Heart right ventricle (tissue), 16 donors: ENCODE results near the gene LSM7. TPM values are rescaled to one million over a fixed set of nuclear protein-coding genes. Genes with fewer than 3 reads are reported as not detected.

ENCODE experiments used
- ATAC-seq, 8 donors: fragments of 200-7000 bp; cut with Tn5 transposase; one replicate each; pipeline ENCODE4 v1.9.1; 2020; ENCODE audit warnings: mild to moderate bottlenecking in 8 of 8, moderate library complexity in 8 of 8, moderate number of reproducible peaks in 1 of 8
- DNase-seq, 2 donors: peaks; one replicate each; pipeline ENCODE4 v3.0.0-alpha.2; 2020
- H3K27ac ChIP-seq, 10 donors: fragments of 200-600 bp; sonication (generic) in 2 of 10; one replicate each; pipeline versions ENCODE4 v1.5.0 to v1.8.0; 2020 to 2022; ENCODE audit warnings: mild to moderate bottlenecking in 3 of 10
- H3K27me3 ChIP-seq, 7 donors: fragments of 200-600 bp; one replicate each; pipeline ENCODE4 v1.8.0; 2021 to 2022; ENCODE audit warnings: mild to moderate bottlenecking in 2 of 7
- H3K36me3 ChIP-seq, 9 donors: fragments of 200-600 bp; sonication (generic) in 1 of 9; one replicate each; pipeline versions ENCODE4 v1.5.0 to v1.8.0; 2020 to 2022; ENCODE audit warnings: mild to moderate bottlenecking in 2 of 9
- H3K4me1 ChIP-seq, 9 donors: fragments of 200-600 bp; sonication (generic) in 1 of 9; one replicate each; pipeline versions ENCODE4 v1.5.0 to v1.8.0; 2020 to 2022; ENCODE audit warnings: mild to moderate bottlenecking in 4 of 9
- H3K4me3 ChIP-seq, 10 donors: fragments of 200-600 bp; sonication (generic) in 2 of 10; one replicate each; pipeline versions ENCODE4 v1.5.0 to v1.8.0; 2020 to 2022; ENCODE audit warnings: mild to moderate bottlenecking in 7 of 10, moderate library complexity in 2 of 10
- H3K9me3 ChIP-seq, 11 donors: fragments of 200-600 bp in 10 of 11; sonication (generic) in 2 of 11; one replicate each; pipeline versions ENCODE4 v1.5.0 to v1.8.0; 2013 to 2022; ENCODE audit warnings: mild to moderate bottlenecking in 2 of 11, control low read depth in 1 of 11, moderate library complexity in 1 of 11
- WGBS, 2 donors: extraction: QIAGEN DNeasy Blood & Tissue Kit; methylation state at CpG; one replicate each; pipeline ENCODE4 v1.1.7; 2013; ENCODE audit warnings: inconsistent platforms in 1 of 2; 5-methylcytosine and 5-hydroxymethylcytosine counted together
- intact Hi-C, 10 donors: fragments of 100-400 bp; cut with DNase I; formaldehyde crosslinking; loops; one replicate each; pipeline versions ENCODE4 v1.11.1 to v1.14.2; 2022
- polyA plus RNA-seq, 2 donors: library from polyadenylated mRNA; stranded (reverse); fragments of 200-250 nt; gene quantifications; one replicate each; pipeline ENCODE4 v1.2.3, GENCODE V29; 2013
- total RNA-seq, 10 donors: library from RNA; stranded (reverse); fragmentation: NEBNext Ultra II Directional in 3 of 10; extraction: Animal tissue kit (Norgen Biotek cat#: 25700) in 3 of 10; gene quantifications; one replicate each; pipeline versions ENCODE4 v1.2.1 to v1.2.4, GENCODE V29; 2021 to 2023
- TF ChIP-seq, protein P1 (sequence below), 9 donors: fragments of 200-600 bp; sonication (generic) in 2 of 9; IDR thresholded peaks; one replicate each; pipeline versions ENCODE4 v1.5.0 to v1.8.0; 2021 to 2022; ENCODE audit warnings: antibody characterized with exemption in 9 of 9, mild to moderate bottlenecking in 5 of 9, moderate library complexity in 1 of 9
- donor health status: Arrhythmogenic right ventricular cardiomyopathy.
- donor health status: ischemic (EF 13 %, LVEDD 7.1; RV severe dilation, severe dysfunction).
- donor health status: healthy with polysubstance abuse.
- donor health status: DM: no; HTN: yes; CAD: no.
- donor health status: DM: no; HTN: no; CAD: no.
- donor health status: ischemic (EF 25% LVEDD 6.9; RV normal size, moderate dysfunction).
- donor health status: ischemic (EF 25% LVEDD 5.7; RV mildly dilated, moderate dysfunction).
- donor health status: healthy.
- donor health status: DM: yes; HTN: yes; CAD: no.
- donor health status: Ischemic cardiomyopathy.
- donor health status: ischemic (EF 35%, LVEDD 5.7; RV mildly dilated, moderate dysfunction).
- donor health status: nonischemic (EF 11% LVEDD 7.7; RV severe dilation, severe dysfunction).
- donor health status: DM: yes; HTN: yes; CAD: no.
- donor health status: PGD.
- donor health status: ischemic (EF 29% LVEDD 5.4; RV normal size, mild dysfunction).
- donor health status: nonischemic (EF 23%, LVEDD 6.1; RV moderate dilation, normal function).

LSM7 gene
- total and polyA plus RNA-seq, 12 donors = 29.0 to 277 (median 38.7) TPM

DNA sequence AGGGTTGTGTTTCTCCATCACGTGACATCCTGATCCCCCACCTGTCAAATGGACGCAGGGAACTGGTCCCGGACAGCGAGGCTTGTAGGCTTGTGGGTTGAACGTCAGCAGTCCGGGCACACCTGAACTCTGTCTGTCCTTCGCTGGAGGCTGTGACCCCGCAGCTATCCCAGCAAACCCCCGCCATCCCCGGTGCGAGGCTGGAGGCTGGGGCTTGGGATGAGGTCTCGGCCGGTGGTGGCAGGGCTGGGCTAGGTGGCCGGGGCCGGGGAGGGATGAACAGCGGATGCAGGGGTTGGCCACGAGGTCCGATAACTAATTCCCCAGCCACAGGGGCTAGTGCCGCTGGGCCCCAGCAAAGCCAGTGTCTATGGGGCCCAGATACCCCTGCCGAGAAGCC lies 8.8 kb downstream of the LSM7 start:
- Histone ChIP-seq H3K27me3 (no peaks in the 10 kb centered on the region), H3K27ac (no peak overlapping the region), H3K36me3 (peaks cover 0 to 35% (median 0%) of the 10 kb centered on the region in 9 donors), H3K9me3 (peaks cover 0 to 13% (median 6%) of the 10 kb centered on the region in 11 donors), H3K4me3 (no peak overlapping the region), H3K4me1 (peaks cover 0 to 22% (median 6%) of the 10 kb centered on the region in 9 donors)
- TF ChIP-seq, protein P1, sequence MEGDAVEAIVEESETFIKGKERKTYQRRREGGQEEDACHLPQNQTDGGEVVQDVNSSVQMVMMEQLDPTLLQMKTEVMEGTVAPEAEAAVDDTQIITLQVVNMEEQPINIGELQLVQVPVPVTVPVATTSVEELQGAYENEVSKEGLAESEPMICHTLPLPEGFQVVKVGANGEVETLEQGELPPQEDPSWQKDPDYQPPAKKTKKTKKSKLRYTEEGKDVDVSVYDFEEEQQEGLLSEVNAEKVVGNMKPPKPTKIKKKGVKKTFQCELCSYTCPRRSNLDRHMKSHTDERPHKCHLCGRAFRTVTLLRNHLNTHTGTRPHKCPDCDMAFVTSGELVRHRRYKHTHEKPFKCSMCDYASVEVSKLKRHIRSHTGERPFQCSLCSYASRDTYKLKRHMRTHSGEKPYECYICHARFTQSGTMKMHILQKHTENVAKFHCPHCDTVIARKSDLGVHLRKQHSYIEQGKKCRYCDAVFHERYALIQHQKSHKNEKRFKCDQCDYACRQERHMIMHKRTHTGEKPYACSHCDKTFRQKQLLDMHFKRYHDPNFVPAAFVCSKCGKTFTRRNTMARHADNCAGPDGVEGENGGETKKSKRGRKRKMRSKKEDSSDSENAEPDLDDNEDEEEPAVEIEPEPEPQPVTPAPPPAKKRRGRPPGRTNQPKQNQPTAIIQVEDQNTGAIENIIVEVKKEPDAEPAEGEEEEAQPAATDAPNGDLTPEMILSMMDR (IDR thresholded peaks at IDR 0.05) = no peak
- WGBS, 2 donors = 90 to 92% methylated on average over 20 of the region's 20 CpGs
- intact Hi-C loops = loop anchor here in 8 of 10 donors (5.0 to 10.0 kb wide), 5 partner anchors 42 to 167 kb away; partner anchors contain the start of genes PLEKHJ1 (in 5 of the 8), SF3A2 (in 5 of the 8) and AP3D1 (in 1 of the 8)
- no peak for ATAC-seq
- DNase-seq = no peak

DNA sequence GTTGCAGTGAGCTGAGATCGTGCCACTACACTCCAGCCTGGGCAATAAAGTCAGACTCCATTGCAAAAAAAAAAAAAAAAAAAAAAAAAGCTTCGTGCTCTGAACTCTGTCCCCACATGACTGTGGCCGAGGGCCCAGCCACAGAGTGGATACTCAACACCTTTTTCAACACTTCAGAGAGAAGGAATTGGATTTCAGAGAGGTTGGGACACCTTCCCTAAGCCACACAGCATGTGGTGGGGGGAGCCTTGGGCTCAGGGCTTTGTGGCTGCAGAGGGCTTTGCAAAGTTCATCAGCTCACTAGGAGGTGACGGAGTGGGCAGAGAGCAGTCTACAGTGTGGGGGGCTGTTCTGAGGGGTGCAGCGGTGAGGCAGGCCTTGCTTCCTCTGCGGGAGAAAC lies 9.5 kb downstream of the LSM7 start:
- peaks cover 0 to 14% (median 6%) of the 10 kb centered on the region in 11 donors for H3K9me3 ChIP-seq
- H3K4me3 ChIP-seq = no peak overlapping the region
- H3K36me3 ChIP-seq = peaks cover 0 to 29% (median 0%) of the 10 kb centered on the region in 9 donors
- H3K4me1 ChIP-seq = peaks cover 0 to 22% (median 6%) of the 10 kb centered on the region in 9 donors
- ATAC-seq = no peak
- TF ChIP-seq, protein P1 (IDR thresholded peaks at IDR 0.05) = no peak
- no peak for DNase-seq
- WGBS, 2 donors = 65 to 73% methylated on average over 6 of the region's 6 CpGs
- intact Hi-C loops = loop anchor here in 8 of 10 donors (5.0 to 10.0 kb wide), 5 partner anchors 42 to 167 kb away; partner anchors contain the start of genes PLEKHJ1 (in 5 of the 8), SF3A2 (in 5 of the 8) and AP3D1 (in 1 of the 8)
- no peak overlapping the region for H3K27ac ChIP-seq
- H3K27me3 ChIP-seq = no peaks in the 10 kb centered on the region

DNA sequence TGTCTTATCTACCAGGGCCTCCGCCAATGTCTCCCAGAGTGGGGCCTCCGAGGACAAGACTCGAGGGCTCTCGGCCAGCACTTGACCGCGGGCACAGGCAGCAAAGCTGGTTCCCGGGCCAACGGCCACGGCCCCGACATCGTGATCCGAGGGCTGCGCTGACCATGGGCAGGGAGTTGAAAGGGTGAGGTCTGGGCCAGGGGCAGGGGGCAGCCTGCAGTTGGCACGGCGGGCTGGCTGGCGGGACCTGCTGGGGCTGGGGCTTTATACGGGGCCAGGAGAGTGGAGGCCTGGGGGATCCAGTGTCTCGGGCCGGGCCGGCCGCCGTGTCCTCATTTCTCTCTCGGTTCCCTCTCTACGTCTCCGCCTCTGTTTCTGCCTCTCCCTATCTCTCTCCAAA lies 10.6 kb downstream of the LSM7 start:
- TF ChIP-seq, protein P1 (IDR thresholded peaks at IDR 0.05) = no peak
- H3K36me3 ChIP-seq = peaks cover 0 to 17% (median 0%) of the 10 kb centered on the region in 9 donors
- intact Hi-C loops = loop anchor here in 9 of 10 donors (2.0 to 10.0 kb wide), 7 partner anchors 40 to 165 kb away; partner anchors contain the start of genes PLEKHJ1 (in 5 of the 9), SF3A2 (in 5 of the 9) and AP3D1 (in 1 of the 9)
- ATAC-seq (no peak), DNase-seq (no peak)
- H3K9me3 ChIP-seq = peaks cover 0 to 14% (median 6%) of the 10 kb centered on the region in 11 donors
- peaks cover 0 to 22% (median 6%) of the 10 kb centered on the region in 9 donors for H3K4me1 ChIP-seq
- no peak overlapping the region for H3K27ac ChIP-seq
- H3K27me3 ChIP-seq = peaks cover 0 to 9% (median 8%) of the 10 kb centered on the region in 7 donors
- no peak overlapping the region for H3K4me3 ChIP-seq
- WGBS, 2 donors = 86 to 87% methylated on average over 25 of the region's 25 CpGs

DNA sequence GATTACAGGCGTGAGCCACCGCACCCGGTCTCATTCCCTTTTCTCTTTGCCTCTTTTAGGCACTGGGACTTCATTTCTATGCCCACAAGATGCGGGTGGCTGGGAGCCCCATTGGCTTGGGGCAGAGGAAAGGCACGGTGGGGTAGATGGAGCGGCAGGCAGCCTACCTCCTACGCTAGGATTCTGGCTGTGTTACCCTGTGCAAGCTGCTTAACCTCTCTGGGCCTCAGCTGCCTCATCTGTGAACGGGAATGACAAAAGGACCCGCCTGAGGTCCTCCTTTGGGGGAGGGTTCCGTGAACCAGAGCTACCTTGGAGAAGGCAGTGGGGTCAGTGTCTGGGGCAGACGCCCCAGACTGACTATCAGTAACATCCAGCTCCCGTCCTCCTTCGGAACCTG lies 11.1 kb downstream of the LSM7 start:
- intact Hi-C loops = loop anchor here in 9 of 10 donors (2.0 to 10.0 kb wide), 7 partner anchors 40 to 165 kb away; partner anchors contain the start of genes PLEKHJ1 (in 5 of the 9), SF3A2 (in 5 of the 9) and AP3D1 (in 1 of the 9)
- ATAC-seq = no peak
- Histone ChIP-seq H3K4me3 (no peak overlapping the region), H3K27ac (no peak overlapping the region), H3K27me3 (peaks cover 0 to 14% (median 12%) of the 10 kb centered on the region in 7 donors), H3K9me3 (peaks cover 0 to 14% (median 6%) of the 10 kb centered on the region in 11 donors), H3K4me1 (peaks cover 0 to 22% (median 6%) of the 10 kb centered on the region in 9 donors), H3K36me3 (peaks cover 0 to 13% (median 0%) of the 10 kb centered on the region in 9 donors)
- TF ChIP-seq, protein P1 (IDR thresholded peaks at IDR 0.05) = no peak
- WGBS, 2 donors = 94 to 96% methylated on average over 13 of the region's 13 CpGs
- no peak for DNase-seq
